Kidney (tissue), 14 donors: ENCODE results near the gene DPP6. TPM values are rescaled to one million over a fixed set of nuclear protein-coding genes. Genes with fewer than 3 reads are reported as not detected.

Source experiments
- DNase-seq, 5 donors: peaks; one replicate each; pipeline ENCODE4 v3.0.0-alpha.2; 2013 to 2020
- FAIRE-seq: peaks from 2 replicates; lab custom pipeline; 2012; peaks lifted over from hg19 to GRCh38; lab: Jason Lieb, UNC
- H3K27ac ChIP-seq, 2 donors: one replicate each; pipeline ENCODE4 v1.7.0; 2013; ENCODE audit warnings: low read depth in 2 of 2, low read length in 2 of 2, inconsistent platforms in 1 of 2
- H3K27me3 ChIP-seq: one replicate; pipeline ENCODE4 v1.7.1; 2013; ENCODE audit warnings: low read length, inconsistent platforms; ENCODE audit not compliant: control insufficient read depth, insufficient read depth
- H3K36me3 ChIP-seq, 3 donors: one replicate each; pipeline versions ENCODE4 v1.7.0 to v1.7.1; 2013; ENCODE audit warnings: low read length in 3 of 3, control low read depth in 1 of 3, inconsistent platforms in 1 of 3; ENCODE audit not compliant: insufficient read depth in 3 of 3, control insufficient read depth in 2 of 3
- H3K4me1 ChIP-seq, 3 donors: one replicate each; pipeline versions ENCODE4 v1.7.0 to v1.7.1; 2013; ENCODE audit warnings: low read length in 3 of 3, inconsistent platforms in 1 of 3, low read depth in 1 of 3; ENCODE audit not compliant: control insufficient read depth in 2 of 3, insufficient read depth in 2 of 3
- H3K4me3 ChIP-seq, 3 donors: one replicate each; pipeline versions ENCODE4 v1.7.0 to v1.8.1; 2013; ENCODE audit warnings: low read length in 3 of 3, control low read depth in 1 of 3, inconsistent platforms in 1 of 3
- H3K9ac ChIP-seq, 3 donors: one replicate each; pipeline versions ENCODE4 v1.7.0 to v1.7.1; 2013; ENCODE audit warnings: low read length in 3 of 3, control low read depth in 1 of 3, inconsistent platforms in 1 of 3
- H3K9me3 ChIP-seq, 3 donors: one replicate each; pipeline versions ENCODE4 v1.7.0 to v1.7.1; 2013; ENCODE audit warnings: low read length in 3 of 3, control low read depth in 1 of 3, inconsistent platforms in 1 of 3; ENCODE audit not compliant: control insufficient read depth in 2 of 3, insufficient read depth in 1 of 3
- intact Hi-C: fragments of 100-400 bp; cut with DNase I; formaldehyde crosslinking; loops from one replicate; pipeline ENCODE4 v1.11.1; 2022
- polyA plus RNA-seq: library from polyadenylated mRNA; stranded (reverse); fragments of 350-450 nt; fragmentation: Illumina TruSeq; extraction: RNeasy Lipid Tissue Mini Kit (QIAGEN cat#74804); gene quantifications from one replicate; pipeline ENCODE4 v1.2.3, GENCODE V29; 2014; ENCODE audit warnings: low read depth, low replicate concordance; ENCODE audit not compliant: insufficient read depth
- total RNA-seq: library from RNA; stranded (reverse); fragmentation: NEBNext Ultra II Directional; extraction: Animal tissue kit (Norgen Biotek cat#: 25700); gene quantifications from one replicate; pipeline ENCODE4 v1.2.1, GENCODE V29; 2021
- TF ChIP-seq, protein P1 (sequence below): IDR thresholded peaks from 3 replicates; pipeline ENCODE4 v1.5.1; 2012; ENCODE audit warnings: mild to moderate bottlenecking, moderate library complexity, borderline replicate concordance; ENCODE audit not compliant: insufficient read depth; ENCODE audit errors: extremely low read depth
- donor health status: control.
- donor health status: control.
- donor health status: control.
- donor health status: control.
- donor health status: control.
- donor health status: DM: yes; HTN: yes; CAD: no.
- donor health status: Normal renal cell carcinoma (clear cell type).

DPP6 gene
- total and polyA plus RNA-seq, 2 donors from 2014 or later, result 1.8 to 6.9 TPM

DNA sequence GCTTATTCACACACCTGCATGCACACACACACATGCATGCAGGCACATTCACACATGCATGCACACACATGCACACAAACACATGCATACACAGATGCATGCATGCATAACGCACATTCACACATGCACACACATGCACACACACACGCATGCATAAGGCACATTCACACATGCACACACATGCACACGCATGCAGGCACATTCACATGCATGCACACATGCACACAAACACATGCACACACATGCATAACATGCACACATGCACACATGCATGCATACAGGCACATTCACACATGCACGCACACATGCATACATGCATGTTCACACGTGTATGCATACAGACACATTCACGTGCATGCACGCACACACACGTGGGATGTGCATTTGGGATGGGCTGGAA lies 784.9 kb downstream of the DPP6 start:
- Histone ChIP-seq H3K36me3 (peaks cover 0 to 3% (median 0%) of the 10 kb centered on the region in 3 donors), H3K4me3 (no peak overlapping the region), H3K27ac (no peak overlapping the region), H3K4me1 (peaks cover 0 to 2% (median 0%) of the 10 kb centered on the region in 3 donors), H3K27me3 (no peaks in the 10 kb centered on the region), H3K9ac (peak overlapping the region in 1 of 3 donors; percentile 2), H3K9me3 (peaks cover 0 to 3% (median 0%) of the 10 kb centered on the region in 3 donors)
- intact Hi-C loops, result no loop called here
- FAIRE-seq (no peak), DNase-seq (no peak)
- TF ChIP-seq, protein P1, sequence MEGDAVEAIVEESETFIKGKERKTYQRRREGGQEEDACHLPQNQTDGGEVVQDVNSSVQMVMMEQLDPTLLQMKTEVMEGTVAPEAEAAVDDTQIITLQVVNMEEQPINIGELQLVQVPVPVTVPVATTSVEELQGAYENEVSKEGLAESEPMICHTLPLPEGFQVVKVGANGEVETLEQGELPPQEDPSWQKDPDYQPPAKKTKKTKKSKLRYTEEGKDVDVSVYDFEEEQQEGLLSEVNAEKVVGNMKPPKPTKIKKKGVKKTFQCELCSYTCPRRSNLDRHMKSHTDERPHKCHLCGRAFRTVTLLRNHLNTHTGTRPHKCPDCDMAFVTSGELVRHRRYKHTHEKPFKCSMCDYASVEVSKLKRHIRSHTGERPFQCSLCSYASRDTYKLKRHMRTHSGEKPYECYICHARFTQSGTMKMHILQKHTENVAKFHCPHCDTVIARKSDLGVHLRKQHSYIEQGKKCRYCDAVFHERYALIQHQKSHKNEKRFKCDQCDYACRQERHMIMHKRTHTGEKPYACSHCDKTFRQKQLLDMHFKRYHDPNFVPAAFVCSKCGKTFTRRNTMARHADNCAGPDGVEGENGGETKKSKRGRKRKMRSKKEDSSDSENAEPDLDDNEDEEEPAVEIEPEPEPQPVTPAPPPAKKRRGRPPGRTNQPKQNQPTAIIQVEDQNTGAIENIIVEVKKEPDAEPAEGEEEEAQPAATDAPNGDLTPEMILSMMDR, result no peak

GRCh38 chr7:154837622-154838021 lies 785.4 kb downstream of the DPP6 start:
- intact Hi-C loops, result no loop called here
- DNase-seq (no peak), FAIRE-seq (no peak)

DNA sequence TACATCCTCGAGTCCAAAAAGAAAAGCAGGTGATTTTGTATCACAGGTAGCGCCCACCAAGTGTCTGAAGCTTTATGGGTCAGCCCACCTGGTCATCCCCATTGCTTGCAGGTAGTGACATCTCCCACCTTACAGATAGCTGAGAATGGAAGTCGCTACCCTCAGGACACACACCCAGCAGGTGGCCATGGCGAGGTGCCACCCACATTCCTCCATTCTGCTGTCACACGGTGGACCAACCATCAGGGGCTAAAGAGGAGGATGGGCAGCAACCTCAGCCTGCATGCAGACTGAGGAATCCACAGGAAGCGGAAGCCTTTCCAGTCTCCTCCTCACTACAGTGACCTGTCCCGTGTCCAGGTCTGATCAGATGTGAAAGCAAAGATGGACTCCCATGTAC lies 787.9 kb downstream of the DPP6 start:
- H3K9me3 ChIP-seq, result peaks cover 0 to 3% (median 0%) of the 10 kb centered on the region in 3 donors
- no peak overlapping the region for H3K9ac ChIP-seq
- DNase-seq (no peak), FAIRE-seq (no peak)
- H3K36me3 ChIP-seq, result peaks cover 0 to 3% (median 0%) of the 10 kb centered on the region in 3 donors
- TF ChIP-seq, protein P1, result no peak
- intact Hi-C loops, result no loop called here
- no peaks in the 10 kb centered on the region for H3K27me3 ChIP-seq
- H3K27ac ChIP-seq, result no peak overlapping the region
- H3K4me1 ChIP-seq, result peaks cover 0 to 2% (median 0%) of the 10 kb centered on the region in 3 donors
- no peak overlapping the region for H3K4me3 ChIP-seq

More at GRCh38 chr7:154837622-154838021, 785.4 kb downstream of the DPP6 start:
- peaks cover 0 to 3% (median 0%) of the 10 kb centered on the region in 3 donors for H3K9me3 ChIP-seq
- H3K4me1 ChIP-seq, result peaks cover 0 to 2% (median 0%) of the 10 kb centered on the region in 3 donors
- no peak overlapping the region for H3K4me3 ChIP-seq
- H3K9ac ChIP-seq, result no peak overlapping the region
- H3K36me3 ChIP-seq, result peaks cover 0 to 3% (median 0%) of the 10 kb centered on the region in 3 donors
- H3K27ac ChIP-seq, result no peak overlapping the region
- no peaks in the 10 kb centered on the region for H3K27me3 ChIP-seq
- TF ChIP-seq, protein P1, result no peak
